Kidney capillary endothelial cell (primary cell): ENCODE measurements around the gene HSPB9.
"Not testable (repeated sequence)": the region's sequence is repeated elsewhere in the genome, so short reads cannot be mapped to it uniquely, and the experiment has no call there.

Experiments
- DNase-seq: peaks from one replicate; pipeline ENCODE4 v3.0.0-alpha.2; 2018; ENCODE audit warnings: low spot score

The HSPB9 gene

GRCh38 chr17:42143138-42143537, 20.5 kb downstream of the HSPB9 start:
- not testable (repeated sequence) for DNase-seq

- DNase-seq = no peak
Measured at GRCh38 chr17:42146911-42147607, 24.5 kb downstream of the HSPB9 start.

GRCh38 chr17:42153919-42154742, 31.5 kb downstream of the HSPB9 start:
- peak; percentile 62 for DNase-seq

GRCh38 chr17:42155614-42156045, 33.0 kb downstream of the HSPB9 start:
- no peak for DNase-seq

GRCh38 chr17:42159796-42160530, 37.4 kb downstream of the HSPB9 start:
- no peak for DNase-seq

GRCh38 chr17:42160531-42160910, 37.9 kb downstream of the HSPB9 start:
- no peak for DNase-seq

GRCh38 chr17:42163113-42163512, 40.5 kb downstream of the HSPB9 start:
- DNase-seq = no peak

GRCh38 chr17:42163696-42164407, 41.2 kb downstream of the HSPB9 start:
- no peak for DNase-seq

- no peak for DNase-seq
Measured at GRCh38 chr17:42165751-42166150, 43.1 kb downstream of the HSPB9 start.

- no peak for DNase-seq
Measured at GRCh38 chr17:42166196-42166763, 43.7 kb downstream of the HSPB9 start.

GRCh38 chr17:42167807-42168206, 45.2 kb downstream of the HSPB9 start:
- DNase-seq = no peak

- DNase-seq = no peak
Measured at GRCh38 chr17:42169351-42169750, 46.7 kb downstream of the HSPB9 start.

GRCh38 chr17:42171831-42172230, 49.2 kb downstream of the HSPB9 start:
- no peak for DNase-seq
